ENCODE results near the gene CADPS2. TPM values are rescaled to one million over a fixed set of nuclear protein-coding genes. Genes with fewer than 3 reads are reported as not detected.

Gene CADPS2
- total RNA-seq, 6 experiments from 2014 or later, result 7.6 to 14.7 (median 9.4) TPM

- ATAC-seq, result no peak
- no peak for DNase-seq
- intact Hi-C loops (cut with DNase I), result no loop called here
- H3K9me3 ChIP-seq, result no peaks in the 10 kb centered on the region
- no peaks in the 10 kb centered on the region for H3K36me3 ChIP-seq
- H3K4me1 ChIP-seq, result no peaks in the 10 kb centered on the region
- H3K4me3 ChIP-seq, result no peak overlapping the region
- WGBS (ENCODE audit: insufficient coverage, low coverage, low lambda C conversion rate, missing lambda C conversion rate), result 91% methylated on average over 5 of the region's 5 CpGs
- no peaks in the 10 kb centered on the region for H3K27me3 ChIP-seq
- no peak overlapping the region for H3K27ac ChIP-seq
- TF ChIP-seq CTCF (IDR thresholded peaks at IDR 0.05) (no peak), POLR2A (IDR thresholded peaks at IDR 0.05) (no peak)
Measured at GRCh38 chr7:122448893-122449589, 437.2 kb downstream of the CADPS2 start.

GRCh38 chr7:122442929-122443328 lies 443.3 kb downstream of the CADPS2 start:
- ATAC-seq (no peak), DNase-seq (no peak)
- Histone ChIP-seq H3K9me3 (no peaks in the 10 kb centered on the region), H3K36me3 (no peaks in the 10 kb centered on the region), H3K4me3 (no peak overlapping the region), H3K27me3 (no peaks in the 10 kb centered on the region), H3K27ac (no peak overlapping the region), H3K4me1 (no peaks in the 10 kb centered on the region)
- intact Hi-C loops (cut with DNase I), result no loop called here
- TF ChIP-seq CTCF (IDR thresholded peaks at IDR 0.05), result no peak
- no peak for TF ChIP-seq POLR2A (IDR thresholded peaks at IDR 0.05)
- WGBS (ENCODE audit: insufficient coverage, low coverage, low lambda C conversion rate, missing lambda C conversion rate), result 42% methylated on average over 2 of the region's 2 CpGs

GRCh38 chr7:122438492-122438891 lies 447.8 kb downstream of the CADPS2 start:
- no peaks in the 10 kb centered on the region for H3K27me3 ChIP-seq
- H3K9me3 ChIP-seq, result no peaks in the 10 kb centered on the region
- no peaks in the 10 kb centered on the region for H3K36me3 ChIP-seq
- no peak overlapping the region for H3K4me3 ChIP-seq
- no peaks in the 10 kb centered on the region for H3K4me1 ChIP-seq
- WGBS (ENCODE audit: insufficient coverage, low coverage, low lambda C conversion rate, missing lambda C conversion rate), result 100% methylated on average over 1 of the region's 1 CpG
- intact Hi-C loops (cut with DNase I), result no loop called here
- H3K27ac ChIP-seq, result no peak overlapping the region
- ATAC-seq (no peak), DNase-seq (no peak)
- TF ChIP-seq POLR2A (IDR thresholded peaks at IDR 0.05) (no peak), CTCF (IDR thresholded peaks at IDR 0.05) (no peak)

DNA sequence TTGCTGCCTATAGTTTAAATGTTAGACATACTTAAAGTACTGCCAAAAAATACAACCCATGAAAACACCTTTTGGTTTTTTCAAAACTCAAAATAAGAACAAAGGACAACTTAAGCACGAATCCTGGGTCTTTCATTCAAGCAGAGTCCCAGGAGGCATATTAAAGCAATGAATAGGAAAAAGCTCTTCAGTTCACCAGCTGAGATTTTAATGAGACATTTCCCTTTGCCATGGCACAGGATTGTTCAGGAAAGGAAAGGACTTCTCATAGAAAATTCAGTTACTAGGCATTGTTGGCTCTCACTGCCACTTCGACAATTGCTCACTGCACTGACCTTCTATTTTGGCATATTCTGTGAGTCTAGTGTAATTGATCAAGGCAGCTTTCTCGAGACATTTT lies 448.3 kb downstream of the CADPS2 start:
- ATAC-seq (no peak), DNase-seq (no peak)
- TF ChIP-seq CTCF (IDR thresholded peaks at IDR 0.05) (no peak), POLR2A (IDR thresholded peaks at IDR 0.05) (no peak)
- Histone ChIP-seq H3K4me3 (no peak overlapping the region), H3K4me1 (no peaks in the 10 kb centered on the region), H3K9me3 (no peaks in the 10 kb centered on the region), H3K27me3 (no peaks in the 10 kb centered on the region), H3K36me3 (no peaks in the 10 kb centered on the region), H3K27ac (no peak overlapping the region)
- WGBS (ENCODE audit: insufficient coverage, low coverage, low lambda C conversion rate, missing lambda C conversion rate), result 76% methylated on average over 3 of the region's 3 CpGs
- intact Hi-C loops (cut with DNase I), result no loop called here

Data from right lobe of liver (tissue), 6 donors.